DND-41 (cell line): Measurements from ENCODE around the gene TRIM63.

Experiments
- EZH2 ChIP-seq: IDR thresholded peaks from 3 replicates; pipeline ENCODE4 v1.6.1; 2012; ENCODE audit warnings: borderline replicate concordance, low read depth, mild to moderate bottlenecking, moderate library complexity, low read length, inconsistent platforms; ENCODE audit not compliant: severe bottlenecking
- TF ChIP-seq, protein P1 (sequence below): IDR thresholded peaks from 2 replicates; pipeline ENCODE4 v1.5.1; 2012; ENCODE audit warnings: borderline replicate concordance, low read length, moderate library complexity, mild to moderate bottlenecking; ENCODE audit not compliant: poor library complexity, severe bottlenecking; ENCODE audit errors: extremely low read depth

DNA sequence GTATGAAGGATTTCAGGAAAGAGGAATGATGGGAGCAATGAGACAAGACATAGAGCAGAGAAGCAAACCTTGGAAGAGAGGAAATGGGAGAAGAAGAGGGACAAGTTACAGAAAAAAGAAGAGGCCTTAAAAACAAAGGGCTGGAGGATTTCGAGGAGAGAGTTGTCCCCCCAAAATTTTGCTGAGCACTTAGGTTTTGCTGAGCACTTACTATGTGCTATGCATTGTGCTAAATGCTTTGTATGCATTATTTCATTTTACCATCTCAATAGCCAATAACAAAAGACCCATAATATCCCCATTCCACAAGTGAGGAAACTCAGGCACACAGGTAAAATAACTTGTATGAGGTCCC is 2.5 kb upstream of the TRIM63 start:
- TF ChIP-seq, protein P1, sequence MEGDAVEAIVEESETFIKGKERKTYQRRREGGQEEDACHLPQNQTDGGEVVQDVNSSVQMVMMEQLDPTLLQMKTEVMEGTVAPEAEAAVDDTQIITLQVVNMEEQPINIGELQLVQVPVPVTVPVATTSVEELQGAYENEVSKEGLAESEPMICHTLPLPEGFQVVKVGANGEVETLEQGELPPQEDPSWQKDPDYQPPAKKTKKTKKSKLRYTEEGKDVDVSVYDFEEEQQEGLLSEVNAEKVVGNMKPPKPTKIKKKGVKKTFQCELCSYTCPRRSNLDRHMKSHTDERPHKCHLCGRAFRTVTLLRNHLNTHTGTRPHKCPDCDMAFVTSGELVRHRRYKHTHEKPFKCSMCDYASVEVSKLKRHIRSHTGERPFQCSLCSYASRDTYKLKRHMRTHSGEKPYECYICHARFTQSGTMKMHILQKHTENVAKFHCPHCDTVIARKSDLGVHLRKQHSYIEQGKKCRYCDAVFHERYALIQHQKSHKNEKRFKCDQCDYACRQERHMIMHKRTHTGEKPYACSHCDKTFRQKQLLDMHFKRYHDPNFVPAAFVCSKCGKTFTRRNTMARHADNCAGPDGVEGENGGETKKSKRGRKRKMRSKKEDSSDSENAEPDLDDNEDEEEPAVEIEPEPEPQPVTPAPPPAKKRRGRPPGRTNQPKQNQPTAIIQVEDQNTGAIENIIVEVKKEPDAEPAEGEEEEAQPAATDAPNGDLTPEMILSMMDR = no peak
- no peak for TF ChIP-seq EZH2
